ENCODE results near the gene DIP2B.
"Not testable (repeated sequence)": the region's sequence is repeated elsewhere in the genome, so short reads cannot be mapped to it uniquely, and the experiment has no call there.

DIP2B gene

DNA sequence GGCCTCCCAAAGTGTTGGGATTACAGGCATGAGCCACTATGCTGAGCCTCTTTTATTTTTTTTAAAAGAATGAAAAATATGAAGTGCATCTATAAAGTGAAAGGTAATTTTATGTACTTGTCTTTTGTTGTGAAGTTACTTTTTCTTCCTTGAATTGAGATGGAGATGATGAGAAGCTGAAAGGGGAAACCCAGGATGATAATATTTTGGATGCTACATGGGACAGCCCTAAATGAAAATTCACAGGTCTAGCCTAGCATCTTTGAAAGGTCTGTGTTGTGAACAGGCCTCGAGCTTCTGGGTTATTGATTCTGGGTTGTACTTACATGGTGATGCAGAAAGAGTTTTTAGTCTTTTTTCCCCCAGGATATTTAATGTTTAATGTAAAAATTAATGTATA lies 14.6 kb downstream of the DIP2B start:
- no peak for DNase-seq

DNA sequence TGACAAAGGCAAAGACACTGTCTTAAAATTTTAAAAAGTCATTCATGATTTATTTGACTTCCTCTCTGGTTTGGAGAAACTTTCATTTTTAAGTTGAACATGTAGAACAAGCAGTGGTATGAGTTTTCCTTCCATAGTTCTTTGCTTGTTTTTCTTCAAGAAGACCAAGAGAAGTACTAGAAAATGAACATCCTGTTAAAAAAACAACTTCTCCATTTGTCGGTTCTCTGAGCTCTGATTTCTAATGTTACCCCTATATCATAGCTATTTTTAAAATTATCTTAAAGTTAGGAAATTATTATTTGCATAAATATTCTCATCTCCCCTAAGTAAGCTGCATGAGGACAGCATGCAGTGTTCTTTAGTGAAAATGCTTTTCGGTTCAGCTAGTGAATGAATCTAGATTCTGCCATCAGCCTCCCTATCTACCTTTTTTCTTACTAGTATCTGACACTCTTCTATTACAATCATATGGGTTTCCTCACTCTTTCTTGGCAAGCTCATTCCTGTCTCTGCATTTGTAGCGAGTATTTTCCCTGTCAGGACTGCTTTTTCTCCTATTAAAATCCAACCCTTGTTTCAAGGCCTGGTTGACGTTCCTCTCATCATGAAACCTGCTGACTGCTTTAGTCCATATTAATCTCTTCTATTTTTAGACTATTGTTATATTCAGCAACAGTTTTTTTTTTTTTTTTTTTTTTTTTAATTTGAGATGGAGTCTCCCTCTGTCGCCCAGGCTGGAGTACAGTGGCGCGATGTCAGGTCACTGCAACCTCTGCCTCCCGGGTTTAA lies 15.8 kb downstream of the DIP2B start:
- no peak for DNase-seq

DNA sequence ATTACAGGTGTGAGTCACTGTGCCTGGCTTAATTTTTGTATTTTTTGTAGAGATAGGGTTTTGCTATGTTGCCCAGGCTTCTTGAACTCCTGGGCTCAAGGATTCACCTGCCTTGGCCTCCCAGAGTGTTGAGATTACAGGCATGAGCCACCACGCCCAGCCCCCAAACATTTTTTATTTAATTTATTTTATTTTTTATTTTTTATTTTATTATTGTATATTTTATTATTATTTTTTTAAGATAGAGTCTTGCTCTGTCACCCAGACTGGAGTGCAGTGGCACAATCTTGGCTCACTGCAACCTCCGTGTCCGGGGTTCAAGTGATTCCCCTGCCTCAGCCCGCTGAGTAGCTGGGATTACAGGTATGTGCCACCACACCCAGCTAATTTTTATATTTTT lies 17.0 kb downstream of the DIP2B start:
- DNase-seq = not testable (repeated sequence)

DNA sequence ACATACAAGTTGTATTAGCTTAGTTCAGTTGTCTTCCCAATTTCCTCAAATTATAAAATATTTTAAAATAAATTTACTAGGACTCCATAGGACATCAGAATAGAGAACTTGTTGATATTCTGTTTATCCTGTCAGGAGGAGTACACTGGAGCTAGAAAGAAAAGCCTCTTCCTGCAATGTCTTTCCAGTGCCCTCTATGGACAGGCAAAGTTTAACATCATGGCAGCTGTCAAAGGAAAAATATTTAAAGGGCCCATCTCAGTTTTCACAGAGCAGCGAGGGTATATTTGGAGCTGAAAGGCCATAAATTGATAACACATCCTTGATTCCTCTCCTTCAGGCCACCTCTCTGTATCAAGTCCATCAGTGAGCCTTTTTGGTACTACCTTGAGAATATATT lies 19.0 kb downstream of the DIP2B start:
- no peak for DNase-seq

DNA sequence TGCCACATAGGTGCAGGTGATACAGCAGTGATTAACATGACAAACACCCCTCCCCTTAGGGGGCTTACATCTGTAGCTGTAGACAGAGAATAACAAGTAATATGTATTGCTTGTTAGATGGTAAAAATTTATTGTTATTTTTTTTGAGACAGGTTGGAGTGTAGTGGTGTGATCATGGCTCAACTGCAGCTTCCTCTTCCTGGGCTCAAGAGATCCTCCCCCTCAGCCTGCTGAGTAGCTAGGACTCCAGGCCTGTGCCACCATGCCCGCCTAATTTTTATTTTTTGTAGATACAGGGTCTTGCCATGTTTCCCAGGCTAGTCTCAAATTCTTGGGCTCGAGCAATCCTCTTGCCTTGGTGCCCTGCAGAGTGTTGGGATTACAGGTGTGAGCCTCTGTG lies 19.8 kb downstream of the DIP2B start:
- no peak for DNase-seq

DNA sequence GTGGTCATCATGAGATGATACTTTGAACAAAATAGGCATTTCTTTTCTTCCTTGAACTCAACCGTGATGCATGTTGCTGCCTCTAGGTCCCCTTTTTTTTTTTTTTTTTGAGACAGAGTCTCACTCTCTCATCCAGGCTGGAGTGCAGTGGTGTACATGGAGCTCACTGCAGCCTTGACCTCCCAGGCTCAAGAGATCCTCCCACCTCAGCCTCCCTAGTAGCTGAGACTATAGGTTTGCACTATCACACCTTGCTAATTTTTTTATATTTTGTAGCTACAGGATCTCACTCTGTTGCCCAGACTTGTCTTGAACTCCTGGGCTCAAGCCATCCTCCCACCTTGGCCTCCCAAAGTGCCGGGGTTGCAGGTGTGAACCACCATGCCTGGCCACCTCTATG lies 20.6 kb downstream of the DIP2B start:
- DNase-seq = no peak

DNA sequence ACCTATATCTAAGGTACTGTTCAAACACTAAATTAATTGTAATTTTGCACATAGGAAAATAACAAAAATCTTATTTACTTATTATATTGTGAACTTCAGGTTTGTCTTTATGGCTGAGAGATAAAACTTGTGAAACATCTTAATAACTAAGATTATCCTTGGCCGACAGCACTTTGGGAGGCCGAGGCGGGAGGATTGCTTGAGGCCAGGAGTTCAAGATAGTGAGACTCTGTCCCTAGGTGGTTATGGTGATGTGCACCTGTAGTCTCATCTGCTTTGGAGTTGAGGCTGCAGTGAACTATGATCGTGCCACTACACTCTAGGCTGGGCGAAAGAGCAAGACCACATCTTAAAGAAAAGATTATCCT lies 22.6 kb downstream of the DIP2B start:
- no peak for DNase-seq

DNA sequence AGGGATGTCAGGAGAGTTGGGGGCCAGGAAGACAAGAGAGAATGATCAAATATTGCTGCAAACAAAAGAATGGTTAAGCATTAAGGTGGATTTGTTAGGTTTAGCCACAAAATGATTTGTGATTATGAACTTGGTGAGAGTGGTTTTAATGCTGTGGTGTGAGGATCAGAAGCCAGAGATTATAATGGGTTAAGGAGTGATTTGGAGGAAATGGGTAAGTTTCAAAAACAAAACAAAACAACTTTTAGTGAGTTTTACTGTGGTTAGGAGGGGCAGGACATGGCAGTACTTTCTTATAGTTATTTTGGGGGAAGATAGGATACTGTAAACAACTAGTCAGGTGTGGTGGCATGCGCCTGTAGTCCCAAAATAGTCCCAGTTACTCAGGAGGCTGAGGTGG lies 24.0 kb downstream of the DIP2B start:
- no peak for DNase-seq

DNA sequence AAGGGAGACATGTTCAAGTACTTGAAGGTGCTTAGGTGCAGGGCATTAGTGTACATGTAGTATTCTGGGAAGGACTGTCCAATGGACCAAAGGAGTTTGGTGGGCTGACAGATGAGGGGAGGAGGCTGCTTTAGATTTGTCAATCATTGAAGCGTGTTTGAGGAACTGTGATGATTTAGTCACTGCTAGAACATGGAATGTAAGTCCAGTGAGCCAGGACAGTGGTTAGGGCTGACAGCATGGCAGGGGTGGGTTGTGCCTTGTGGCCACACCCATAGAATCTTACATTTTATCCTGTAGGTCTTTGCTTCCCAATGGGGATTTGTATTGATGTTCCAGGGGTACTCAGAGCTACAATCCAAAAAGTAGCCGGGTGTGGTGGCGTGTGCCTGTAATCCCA lies 24.6 kb downstream of the DIP2B start:
- no peak for DNase-seq

DNA sequence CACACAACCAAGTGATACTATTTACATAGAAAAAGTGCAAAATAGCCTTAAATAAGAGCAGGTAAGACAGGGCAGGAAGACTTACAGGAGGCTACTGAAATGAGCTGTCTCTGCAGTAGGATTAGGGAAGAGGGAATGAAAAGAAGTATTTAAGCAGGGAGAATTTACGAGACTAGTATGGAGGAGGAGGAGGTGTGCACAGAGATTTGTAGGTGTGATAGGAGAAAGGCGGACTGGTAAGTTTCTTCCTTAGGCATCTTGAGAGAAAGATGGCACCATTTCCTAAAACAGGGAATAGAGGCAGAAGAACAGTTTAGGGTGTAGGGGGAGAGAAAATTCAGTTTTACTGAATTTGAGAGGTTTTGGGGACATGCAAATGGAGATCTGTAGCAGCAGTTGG lies 25.7 kb downstream of the DIP2B start:
- DNase-seq = no peak

DNA sequence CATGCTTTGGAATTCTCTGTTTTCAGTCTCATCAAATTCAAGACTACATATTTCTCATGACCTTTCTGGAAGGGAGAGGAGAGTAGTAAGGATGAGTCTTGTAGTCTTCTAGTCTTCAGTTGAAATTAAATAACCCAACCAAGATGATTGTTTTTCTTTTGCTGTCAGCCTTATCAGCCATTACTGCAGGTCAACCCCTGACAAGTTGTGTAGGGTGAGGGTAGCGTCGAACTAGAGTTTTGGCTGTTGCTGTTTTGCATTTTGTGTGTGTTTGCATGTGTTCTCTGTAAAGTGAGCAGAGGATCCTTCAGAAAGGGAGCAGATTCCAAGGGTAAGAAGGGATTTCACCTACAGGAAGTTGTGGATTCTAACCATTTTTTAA lies 28.4 kb downstream of the DIP2B start:
- no peak for DNase-seq

DNA sequence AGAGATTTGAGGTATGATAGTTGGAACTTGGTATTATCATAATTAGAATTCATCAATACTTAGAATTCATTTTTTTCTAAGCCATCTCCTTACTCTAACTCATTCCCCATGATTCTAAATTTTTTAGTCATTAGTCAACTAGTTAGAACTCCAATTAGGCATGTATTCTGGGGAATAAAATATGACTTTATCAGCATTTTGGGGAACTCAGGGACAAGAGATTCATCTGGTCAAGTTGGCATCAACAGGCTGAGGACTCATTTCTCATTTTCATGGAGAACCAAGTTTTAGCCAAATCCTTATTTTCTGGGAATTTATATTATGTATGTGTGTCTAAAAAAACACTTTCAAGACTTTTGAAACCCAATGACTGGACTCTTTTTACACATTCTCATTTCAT lies 29.2 kb downstream of the DIP2B start:
- no peak for DNase-seq

DNA sequence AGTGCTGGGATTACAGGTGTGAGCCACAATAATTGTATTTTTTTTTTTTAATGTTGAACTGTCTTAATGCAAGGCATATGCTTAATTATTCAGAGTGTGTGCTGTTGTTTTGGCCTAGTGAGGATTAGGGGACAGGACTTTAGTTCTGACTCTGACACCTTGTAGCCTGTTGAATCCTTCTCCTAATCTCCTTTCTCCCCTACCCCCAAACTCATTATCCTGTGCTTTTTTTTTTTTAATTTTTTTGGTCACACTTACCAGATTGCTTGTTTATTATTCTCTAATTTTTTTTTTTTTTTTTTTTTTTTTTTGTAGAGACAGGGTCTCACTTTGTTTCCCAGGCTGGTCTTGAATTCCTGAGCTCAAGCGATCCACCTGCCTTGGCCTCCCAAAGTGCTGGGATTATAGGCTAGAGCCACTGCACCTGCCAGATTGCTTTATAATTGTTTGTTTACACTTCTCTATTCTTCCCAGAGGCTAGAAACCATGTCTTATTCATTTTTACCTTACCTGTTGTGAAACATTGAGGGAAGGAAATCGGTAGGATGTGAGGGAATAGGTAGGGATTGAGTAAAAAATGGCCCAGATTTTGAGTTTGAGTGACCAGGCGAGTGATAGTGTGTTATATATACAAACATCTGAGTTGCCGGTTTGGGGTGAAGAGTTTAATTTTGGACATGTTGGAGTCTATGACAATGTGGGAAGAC lies 32.2 kb downstream of the DIP2B start:
- DNase-seq = no peak

DNA sequence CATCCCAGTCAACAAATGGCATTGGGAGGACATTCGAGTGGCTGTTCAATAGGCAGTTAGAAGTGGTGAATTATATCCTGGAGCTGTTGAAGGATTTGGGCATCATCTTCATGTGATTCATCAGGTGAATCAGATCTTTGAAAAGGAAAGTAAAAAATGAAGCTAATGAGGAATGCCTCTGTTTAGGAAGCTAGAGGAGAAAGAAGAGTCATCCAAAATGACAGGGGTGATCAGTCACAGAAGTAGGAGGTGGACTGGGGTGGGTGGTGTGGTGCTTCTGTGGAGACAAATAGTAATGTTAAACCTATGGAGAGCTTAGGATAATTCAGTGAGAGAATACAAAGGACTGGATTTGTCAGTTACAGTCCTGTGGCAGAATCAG lies 32.7 kb downstream of the DIP2B start:
- DNase-seq = no peak

DNA sequence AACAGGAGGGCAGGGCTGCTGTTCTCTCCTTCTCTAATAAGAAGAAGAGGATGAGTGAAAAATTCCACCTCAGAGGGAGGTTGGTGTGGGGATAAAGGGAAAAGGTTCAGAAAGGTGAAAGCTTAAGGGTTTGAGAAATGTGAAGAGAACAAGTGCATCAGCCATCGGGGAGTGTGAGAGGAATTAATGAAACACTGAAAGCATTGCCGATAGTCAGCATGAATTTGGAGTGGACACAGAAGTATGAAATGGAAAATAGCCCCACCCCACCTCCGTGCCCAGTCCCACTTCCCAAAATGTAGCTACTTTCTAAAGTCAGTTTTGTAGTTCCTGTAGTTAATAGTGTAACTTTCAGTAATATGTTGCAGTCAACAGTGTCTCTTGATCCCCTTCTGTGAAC lies 33.4 kb downstream of the DIP2B start:
- no peak for DNase-seq

DNA sequence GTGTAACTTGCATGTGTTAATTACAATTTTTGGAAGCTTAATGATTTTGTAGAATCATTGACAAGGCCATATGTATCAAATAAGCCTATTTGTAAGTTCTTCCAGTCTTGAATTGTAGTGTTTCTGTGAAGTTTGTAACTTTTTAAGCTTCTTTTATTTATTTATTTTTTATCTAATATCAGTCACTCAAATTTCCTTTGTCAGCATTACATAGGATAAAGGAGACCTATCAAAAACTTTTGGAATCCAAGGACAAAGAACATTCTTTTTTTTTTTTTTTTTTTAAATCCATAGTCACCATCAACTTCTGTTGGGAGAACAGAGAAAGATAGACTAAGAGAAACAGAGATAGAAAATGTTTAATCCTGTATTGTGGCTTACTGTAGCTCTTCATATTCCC lies 36.4 kb downstream of the DIP2B start:
- no peak for DNase-seq

DNA sequence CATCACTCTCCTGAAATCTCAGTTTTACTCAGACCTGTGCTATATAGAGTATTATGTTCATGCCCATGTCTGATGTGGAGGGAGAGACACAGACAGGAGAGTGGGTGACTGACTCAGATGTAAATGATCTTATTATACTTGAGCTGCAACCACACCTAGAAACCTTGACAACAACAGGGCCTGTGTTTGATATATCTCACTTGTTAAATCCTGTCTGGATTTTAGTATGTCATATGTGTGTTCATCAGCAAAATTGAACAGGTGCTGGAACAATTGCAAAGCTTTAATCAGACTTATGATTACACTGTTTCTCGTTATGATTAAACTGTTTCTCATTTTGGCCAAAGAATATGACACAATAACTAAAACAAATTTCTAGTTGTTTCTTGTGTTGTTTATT lies 37.7 kb downstream of the DIP2B start:
- DNase-seq = no peak

DNA sequence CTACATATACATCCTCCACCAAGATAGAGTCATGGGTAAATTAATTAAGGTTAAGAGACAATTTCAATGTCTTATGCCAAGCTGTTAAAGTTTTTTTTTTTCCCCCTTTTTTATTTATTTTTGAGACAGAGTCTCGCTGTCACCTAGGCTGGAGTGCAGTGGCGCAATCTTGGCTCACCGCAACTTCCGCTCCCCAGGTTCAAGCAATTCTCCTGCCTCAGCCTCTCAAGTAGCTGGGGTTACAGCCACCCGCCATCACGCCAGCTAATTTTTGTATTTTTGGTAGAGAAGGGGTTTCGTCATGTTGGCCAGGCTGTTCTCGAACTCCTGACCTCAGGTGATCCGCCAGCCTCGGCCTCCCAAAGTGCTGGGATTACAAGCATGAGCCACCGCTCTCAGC lies 38.4 kb downstream of the DIP2B start:
- not testable (repeated sequence) for DNase-seq

DNA sequence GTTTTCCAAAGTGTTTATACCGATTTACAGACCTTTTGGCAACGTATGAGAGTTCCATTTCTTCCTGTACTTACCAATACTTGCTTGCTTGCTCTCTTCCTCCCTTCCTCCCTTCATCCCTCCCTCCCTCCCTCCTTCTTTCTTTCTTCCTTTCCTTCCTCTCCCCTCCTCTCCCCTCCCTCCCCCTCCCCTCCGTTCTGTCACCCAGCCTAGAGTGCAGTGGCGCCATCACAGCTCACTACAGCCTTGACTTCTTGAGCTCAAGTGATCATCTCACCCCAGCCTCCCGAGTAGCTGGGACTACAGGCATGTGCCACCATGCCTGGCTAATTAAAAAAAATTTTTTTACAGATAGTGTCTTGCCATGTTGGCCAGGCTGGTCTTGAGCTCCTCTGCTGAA lies 40.4 kb downstream of the DIP2B start:
- no peak for DNase-seq

DNA sequence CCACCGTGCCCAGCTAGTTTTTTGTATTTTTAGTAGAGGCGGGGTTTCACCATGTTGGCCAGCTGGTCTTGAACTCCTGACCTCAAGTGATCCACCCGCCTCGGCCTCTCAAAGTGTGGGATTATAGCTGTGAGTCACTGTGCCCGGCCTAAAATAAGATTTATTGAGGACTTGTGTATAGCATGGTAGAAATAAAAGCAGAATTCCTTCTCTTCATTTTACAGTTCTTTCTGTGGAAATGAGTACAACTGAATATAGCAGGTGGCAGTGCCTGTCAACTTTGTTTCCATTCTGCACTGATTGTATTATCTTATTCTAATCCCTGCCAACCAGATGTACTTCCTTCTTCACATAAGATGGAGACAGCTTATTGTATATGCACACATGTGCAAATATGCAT lies 41.0 kb downstream of the DIP2B start:
- no peak for DNase-seq

DNA sequence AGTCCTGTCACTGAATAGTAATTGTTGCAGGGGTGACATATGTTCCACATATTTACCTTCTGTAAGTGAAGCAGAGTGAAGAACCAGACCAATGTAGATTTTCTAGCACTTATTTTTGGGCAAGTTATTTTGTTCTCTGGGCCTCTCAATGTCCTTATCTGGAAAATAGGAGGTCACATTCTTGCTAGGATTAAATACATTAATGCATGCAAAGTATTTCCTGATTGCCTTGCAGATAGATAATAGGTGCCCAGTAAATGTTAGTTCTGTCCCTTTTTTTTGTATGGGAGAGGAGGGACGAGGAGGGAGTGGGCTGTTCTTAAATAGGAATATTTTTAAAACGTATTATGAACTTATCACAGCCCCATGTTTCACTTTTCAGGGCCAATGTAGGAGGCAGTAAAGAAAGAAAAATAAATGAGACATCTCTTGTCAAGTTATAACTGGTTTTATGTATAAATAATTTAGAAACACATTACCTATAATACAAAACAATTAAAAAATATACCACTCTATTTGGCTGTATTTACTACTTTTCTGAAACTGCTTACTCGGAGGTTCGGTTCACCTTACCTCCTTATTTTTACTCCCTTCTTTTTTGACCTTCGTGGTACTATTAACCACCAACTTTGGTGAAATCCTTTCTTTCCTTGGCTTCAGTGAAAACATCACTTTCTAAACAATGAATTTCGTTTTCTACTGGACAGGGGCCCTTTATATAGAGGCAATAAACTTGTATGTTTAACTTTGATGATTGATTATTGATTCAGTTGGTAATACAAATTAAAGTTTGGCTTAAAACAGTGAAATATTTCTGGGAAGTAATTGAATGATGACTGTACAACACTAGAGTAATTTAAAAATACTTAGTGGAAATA lies 41.9 kb downstream of the DIP2B start:
- DNase-seq = no peak

DNA sequence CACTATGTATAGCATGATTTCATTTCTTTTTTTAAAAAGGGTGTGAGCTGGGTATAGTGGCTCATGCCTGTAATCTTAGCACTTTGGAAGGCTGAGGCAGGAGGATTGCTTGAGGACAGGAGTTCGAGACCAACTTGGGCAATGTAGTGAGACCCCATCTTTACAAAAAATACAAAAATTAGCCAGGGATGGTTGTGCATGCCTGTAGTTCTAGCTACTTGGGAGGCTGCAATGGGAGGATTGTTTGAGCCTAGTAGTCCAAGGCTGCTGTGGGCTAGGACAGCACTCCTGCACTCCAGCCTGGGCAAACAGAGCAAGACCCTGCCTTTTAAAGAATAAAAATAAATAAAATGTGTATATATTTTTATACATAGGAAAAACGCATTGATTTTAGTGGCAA lies 43.0 kb downstream of the DIP2B start:
- no peak for DNase-seq

DNA sequence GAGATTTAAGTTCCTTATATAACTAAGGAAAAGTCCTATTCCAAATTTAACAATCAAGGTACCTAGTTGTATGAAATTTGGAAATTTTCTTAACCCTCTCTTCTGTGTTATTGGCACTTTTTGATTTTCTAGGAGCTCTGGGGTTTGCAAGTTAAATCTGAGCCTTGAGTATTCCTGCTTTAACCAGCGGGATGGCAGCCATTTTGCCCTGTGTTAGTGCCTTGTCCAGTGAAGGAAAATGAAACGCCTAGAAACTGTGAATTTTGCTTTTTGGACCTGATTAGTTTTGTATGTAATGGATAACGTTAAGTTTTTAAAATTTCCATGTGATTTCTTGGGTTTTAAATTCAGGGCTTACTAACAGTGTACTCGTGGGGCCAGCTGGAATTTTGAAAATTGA lies 45.1 kb downstream of the DIP2B start:
- DNase-seq = no peak

Measured in retina (tissue), 1 donor.